Body of pancreas (tissue), 4 donors: Measurements from ENCODE around the gene MCUR1.

Experiments used
- CTCF ChIP-seq, 7 experiments: fragments of 450-650 bp in 4 of 7; fragments of 200-600 bp in 3 of 7; sonication (generic) in 3 of 7; IDR thresholded peaks; one replicate each; pipeline ENCODE4 v1.5.1; 2016 to 2019; ENCODE audit warnings: antibody characterized with exemption in 7 of 7
- POLR2A ChIP-seq, 3 donors: fragments of 450-650 bp; IDR thresholded peaks; one replicate each; pipeline ENCODE4 v1.6.1; 2016; ENCODE audit warnings: antibody characterized with exemption in 3 of 3, mild to moderate bottlenecking in 2 of 3

GRCh38 chr6:13812359-13812642, 2.1 kb downstream of the MCUR1 start:
- TF ChIP-seq CTCF (IDR thresholded peaks at IDR 0.05), result no peak
- TF ChIP-seq POLR2A (IDR thresholded peaks at IDR 0.05), result no peak
